ENCODE results near the gene CYP46A1. TPM values are rescaled to one million over a fixed set of nuclear protein-coding genes. Genes with fewer than 3 reads are reported as not detected.

The CYP46A1 gene
- total and polyA plus RNA-seq, 2 donors (not counting 1 experiment from before 2014, with no cell fraction given), result 0.11 to 0.33 TPM

- Histone ChIP-seq H2AFZ (ENCODE audit: low read length) (no peak overlapping the region), H3K4me3 (replicated peaks in 1 of 4; ENCODE audit: control extremely low read depth in 1 of 4, insufficient read depth in 1 of 4, low read depth in 3 of 4, low read length in 4 of 4) (no peak overlapping the region), H3K27ac (ENCODE audit: insufficient read depth, low read length) (no peak overlapping the region), H3K4me1 (ENCODE audit: control insufficient read depth, extremely low read depth, insufficient read depth, low read length) (no peaks in the 10 kb centered on the region), H3K36me3 (ENCODE audit: control insufficient read depth, insufficient read depth, low read length) (no peaks in the 10 kb centered on the region), H3K4me2 (ENCODE audit: extremely low read depth, insufficient read depth, low read length) (no peak overlapping the region), H3K9me3 (ENCODE audit: control insufficient read depth, insufficient read depth, low read depth, low read length) (no peaks in the 10 kb centered on the region), H4K20me1 (ENCODE audit: control insufficient read depth, extremely low read depth, insufficient read depth, low read length) (no peaks in the 10 kb centered on the region), H3K27me3 (ENCODE audit: control insufficient read depth, insufficient read depth, low read length) (no peaks in the 10 kb centered on the region), H3K79me2 (ENCODE audit: control insufficient read depth, insufficient read depth, low read length) (no peaks in the 10 kb centered on the region), H3K9ac (ENCODE audit: insufficient read depth, low read length) (no peak overlapping the region)
- TF ChIP-seq CTCF (conservative IDR thresholded peaks at IDR 0.05 in 1 of 2, IDR thresholded peaks at IDR 0.05 in 1 of 2; ENCODE audit: low read depth in 1 of 2, low read length in 2 of 2) (no peak), EZH2 (IDR thresholded peaks at IDR 0.05; ENCODE audit: low read length, missing control alignments) (no peak)
- DNase-seq (ENCODE audit: low read depth in 2 of 2), result no peak
These were observed 29.9 kb downstream of the CYP46A1 start for GRCh38 chr14:99713972-99714371.

- H3K27me3 ChIP-seq (ENCODE audit: control insufficient read depth, insufficient read depth, low read length), result no peaks in the 10 kb centered on the region
- H3K4me1 ChIP-seq (ENCODE audit: control insufficient read depth, extremely low read depth, insufficient read depth, low read length), result no peaks in the 10 kb centered on the region
- no peak for TF ChIP-seq EZH2 (IDR thresholded peaks at IDR 0.05; ENCODE audit: low read length, missing control alignments)
- no peak for TF ChIP-seq CTCF (conservative IDR thresholded peaks at IDR 0.05 in 1 of 2, IDR thresholded peaks at IDR 0.05 in 1 of 2; ENCODE audit: low read depth in 1 of 2, low read length in 2 of 2)
- DNase-seq (ENCODE audit: low read depth in 2 of 2), result no peak
- no peak overlapping the region for H3K27ac ChIP-seq (ENCODE audit: insufficient read depth, low read length)
- no peak overlapping the region for H3K4me2 ChIP-seq (ENCODE audit: extremely low read depth, insufficient read depth, low read length)
- no peaks in the 10 kb centered on the region for H3K36me3 ChIP-seq (ENCODE audit: control insufficient read depth, insufficient read depth, low read length)
- H4K20me1 ChIP-seq (ENCODE audit: control insufficient read depth, extremely low read depth, insufficient read depth, low read length), result no peaks in the 10 kb centered on the region
- H3K9me3 ChIP-seq (ENCODE audit: control insufficient read depth, insufficient read depth, low read depth, low read length), result no peaks in the 10 kb centered on the region
- H2AFZ ChIP-seq (ENCODE audit: low read length), result no peak overlapping the region
- H3K4me3 ChIP-seq (replicated peaks in 1 of 4; ENCODE audit: control extremely low read depth in 1 of 4, insufficient read depth in 1 of 4, low read depth in 3 of 4, low read length in 4 of 4), result no peak overlapping the region
- no peaks in the 10 kb centered on the region for H3K79me2 ChIP-seq (ENCODE audit: control insufficient read depth, insufficient read depth, low read length)
- H3K9ac ChIP-seq (ENCODE audit: insufficient read depth, low read length), result no peak overlapping the region
These were observed 31.3 kb downstream of the CYP46A1 start for GRCh38 chr14:99715266-99716000.

DNA sequence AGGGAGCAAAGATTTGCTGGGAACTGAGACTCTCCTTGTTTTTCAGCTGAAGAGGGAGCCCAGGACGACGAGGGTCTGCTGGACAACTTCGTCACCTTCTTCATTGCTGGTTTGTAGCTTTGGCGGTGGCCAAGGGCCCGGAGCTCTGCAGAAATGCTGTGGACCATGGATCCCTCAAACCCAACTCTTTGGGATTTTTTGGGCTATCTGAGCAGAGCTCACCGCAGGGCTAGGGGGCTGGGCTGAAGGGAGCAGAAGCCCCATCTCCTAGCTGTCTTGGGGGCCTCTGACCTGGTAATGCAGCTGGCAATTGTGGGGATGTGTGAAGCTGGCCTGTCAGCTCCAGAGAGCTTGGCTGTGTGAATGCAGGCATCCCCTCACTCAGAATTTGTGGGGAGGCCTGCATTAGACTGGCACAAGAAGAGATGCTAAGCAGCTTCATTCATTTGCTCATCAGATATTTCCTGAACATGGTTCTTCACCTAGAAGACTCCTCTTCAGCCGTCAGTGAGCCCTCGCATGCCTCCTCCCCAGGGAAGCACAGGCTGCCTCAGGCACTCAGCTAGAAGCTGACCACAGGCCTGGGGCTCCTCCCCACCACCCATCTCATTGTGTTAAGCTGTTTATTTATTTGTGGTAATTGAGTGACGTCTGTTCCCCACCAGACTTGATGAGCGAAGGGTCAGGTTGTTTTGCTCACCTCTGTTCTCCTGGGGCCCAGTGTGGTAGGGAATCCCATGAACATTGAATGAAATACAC lies 32.2 kb downstream of the CYP46A1 start:
- no peak for DNase-seq (ENCODE audit: low read depth in 2 of 2)
- Histone ChIP-seq H3K9ac (ENCODE audit: insufficient read depth, low read length) (no peak overlapping the region), H3K9me3 (ENCODE audit: control insufficient read depth, insufficient read depth, low read depth, low read length) (no peaks in the 10 kb centered on the region), H3K4me3 (replicated peaks in 1 of 4; ENCODE audit: control extremely low read depth in 1 of 4, insufficient read depth in 1 of 4, low read depth in 3 of 4, low read length in 4 of 4) (no peak overlapping the region), H3K27me3 (ENCODE audit: control insufficient read depth, insufficient read depth, low read length) (no peaks in the 10 kb centered on the region), H3K4me1 (ENCODE audit: control insufficient read depth, extremely low read depth, insufficient read depth, low read length) (no peaks in the 10 kb centered on the region), H3K27ac (ENCODE audit: insufficient read depth, low read length) (no peak overlapping the region), H2AFZ (ENCODE audit: low read length) (no peak overlapping the region), H4K20me1 (ENCODE audit: control insufficient read depth, extremely low read depth, insufficient read depth, low read length) (no peaks in the 10 kb centered on the region), H3K4me2 (ENCODE audit: extremely low read depth, insufficient read depth, low read length) (no peak overlapping the region), H3K79me2 (ENCODE audit: control insufficient read depth, insufficient read depth, low read length) (no peaks in the 10 kb centered on the region), H3K36me3 (ENCODE audit: control insufficient read depth, insufficient read depth, low read length) (no peaks in the 10 kb centered on the region)
- TF ChIP-seq EZH2 (IDR thresholded peaks at IDR 0.05; ENCODE audit: low read length, missing control alignments) (no peak), CTCF (conservative IDR thresholded peaks at IDR 0.05 in 1 of 2, IDR thresholded peaks at IDR 0.05 in 1 of 2; ENCODE audit: low read depth in 1 of 2, low read length in 2 of 2) (no peak)
